Esophagus squamous epithelium (tissue), 4 donors: ENCODE data around the gene MRPL20.

Experiments
- CTCF ChIP-seq, 6 experiments: fragments of 450-650 bp in 4 of 6; fragments of 200-600 bp in 2 of 6; sonication (generic) in 2 of 6; IDR thresholded peaks; one replicate each; pipeline ENCODE4 v1.5.1; 2016 to 2019; ENCODE audit warnings: antibody characterized with exemption in 6 of 6, mild to moderate bottlenecking in 4 of 6, moderate library complexity in 4 of 6
- POLR2A ChIP-seq, 4 donors: fragments of 450-650 bp; IDR thresholded peaks; one replicate each; pipeline ENCODE4 v1.6.1; 2017; ENCODE audit warnings: antibody characterized with exemption in 4 of 4, mild to moderate bottlenecking in 4 of 4, moderate library complexity in 3 of 4

- TF ChIP-seq CTCF (IDR thresholded peaks at IDR 0.05) (no peak), POLR2A (IDR thresholded peaks at IDR 0.05) (no peak)
Observed at GRCh38 chr1:1438531-1439381, 31.7 kb upstream of the MRPL20 start.
